Uterus (tissue), 4 donors: ENCODE measurements around the gene RSL1D1. TPM values are rescaled to one million over a fixed set of nuclear protein-coding genes. Genes with fewer than 3 reads are reported as not detected.

Experiments used
- DNase-seq, 2 donors: peaks; one replicate each; pipeline ENCODE4 v3.0.0-alpha.2; 2019 to 2020
- H3K27ac ChIP-seq, 2 donors: fragments of 200-600 bp; sonication (generic); 1 replicate in 1 of 2; 2 replicates in 1 of 2; pipeline ENCODE4 v1.5.1; 2016 to 2018
- H3K27me3 ChIP-seq, 2 donors: fragments of 200-600 bp; sonication (generic); one replicate each; pipeline ENCODE4 v1.5.1; 2018 to 2019; ENCODE audit warnings: control low read depth in 1 of 2
- H3K36me3 ChIP-seq, 2 donors: fragments of 200-600 bp; sonication (generic); one replicate each; pipeline ENCODE4 v1.5.1; 2019; ENCODE audit warnings: control low read depth in 1 of 2
- H3K4me1 ChIP-seq, 2 donors: fragments of 200-600 bp; sonication (generic); one replicate each; pipeline ENCODE4 v1.5.1; 2018 to 2019; ENCODE audit warnings: control low read depth in 1 of 2
- H3K4me3 ChIP-seq, 2 donors: fragments of 200-600 bp; sonication (generic); 1 replicate in 1 of 2; 2 replicates in 1 of 2; pipeline ENCODE4 v1.5.1; 2018 to 2019; ENCODE audit warnings: mild to moderate bottlenecking in 1 of 2
- H3K9me3 ChIP-seq, 2 donors: fragments of 200-600 bp; sonication (generic); one replicate each; pipeline ENCODE4 v1.5.1; 2019; ENCODE audit warnings: control low read depth in 1 of 2
- CTCF ChIP-seq, 4 experiments: fragments of 200-600 bp in 2 of 4; fragments of 450-650 bp in 2 of 4; sonication (generic) in 2 of 4; IDR thresholded peaks; one replicate each; pipeline ENCODE4 v1.5.1; 2016 to 2019; ENCODE audit warnings: antibody characterized with exemption in 4 of 4, mild to moderate bottlenecking in 2 of 4, moderate library complexity in 1 of 4
- POLR2A ChIP-seq, 2 donors: fragments of 450-650 bp; IDR thresholded peaks; one replicate each; pipeline ENCODE4 v1.6.1; 2016; ENCODE audit warnings: antibody characterized with exemption in 2 of 2, mild to moderate bottlenecking in 1 of 2, moderate library complexity in 1 of 2
- intact Hi-C: fragments of 100-400 bp; cut with DNase I; formaldehyde crosslinking; loops from one replicate; pipeline ENCODE4 v1.15.1; 2023; ENCODE audit warnings: low total_unique reads
- total RNA-seq, 4 donors: library from RNA; depleted of rRNA in 3 of 4; stranded (reverse); fragments of >200 nt in 3 of 4; gene quantifications; one replicate each; pipeline versions ENCODE4 v1.1.0 to v1.2.4, GENCODE V29; 2014 to 2023
- donor health status: DM: yes; HTN: yes; CAD: no.

RSL1D1 gene
- 100 to 1,000 TPM in 3 of 4 donors, 10 to 100 TPM in 1; 97.9 to 484 (median 164) TPM for total RNA-seq

GRCh38 chr16:11851294-11852091 lies at the start of gene RSL1D1:
TSS of gene RSL1D1 (minus strand) at chr16:11851542. CDS start at chr16:11851512, 30 bp downstream.
- peaks cover 0 to 4% of the 10 kb centered on the region in 2 donors for H3K36me3 ChIP-seq
- peak within 1 kb of the TSS; percentile 95 to 99 for H3K4me3 ChIP-seq
- peak; percentile 87 to 95 for DNase-seq
- H3K4me1 ChIP-seq: peaks cover 8 to 18% of the 10 kb centered on the region in 2 donors
- peak within 1 kb of the TSS; percentile 85 to 89 for H3K27ac ChIP-seq
- TF ChIP-seq POLR2A (IDR thresholded peaks at IDR 0.05): peak; percentile 68 to 78
- TF ChIP-seq CTCF (IDR thresholded peaks at IDR 0.05): peak in 2 of 4 experiments; percentile 3 to 36
- no peaks in the 10 kb centered on the region for H3K9me3 ChIP-seq
- intact Hi-C loops: no loop called here
- H3K27me3 ChIP-seq: no peaks in the 10 kb centered on the region

GRCh38 chr16:11901091-11901490 lies 49.7 kb upstream of the RSL1D1 start:
- H3K27me3 ChIP-seq: no peaks in the 10 kb centered on the region
- no peaks in the 10 kb centered on the region for H3K9me3 ChIP-seq
- DNase-seq: no peak

GRCh38 chr16:11896486-11897176 lies 45.3 kb upstream of the RSL1D1 start:
- DNase-seq: no peak
- Histone ChIP-seq H3K9me3 (no peaks in the 10 kb centered on the region), H3K27ac (no peak overlapping the region), H3K4me1 (peaks cover 0 to 4% of the 10 kb centered on the region in 2 donors), H3K27me3 (no peaks in the 10 kb centered on the region), H3K36me3 (no peaks in the 10 kb centered on the region), H3K4me3 (no peak overlapping the region)
- no peak for TF ChIP-seq CTCF (IDR thresholded peaks at IDR 0.05)
- no peak for TF ChIP-seq POLR2A (IDR thresholded peaks at IDR 0.05)
- intact Hi-C loops: no loop called here

More at GRCh38 chr16:11901091-11901490, 49.7 kb upstream of the RSL1D1 start:
- no peak for TF ChIP-seq POLR2A (IDR thresholded peaks at IDR 0.05)
- TF ChIP-seq CTCF (IDR thresholded peaks at IDR 0.05): no peak
- intact Hi-C loops: no loop called here
- H3K4me3 ChIP-seq: no peak overlapping the region
- H3K36me3 ChIP-seq: no peaks in the 10 kb centered on the region
- H3K27ac ChIP-seq: no peak overlapping the region
- peaks cover 0 to 4% of the 10 kb centered on the region in 2 donors for H3K4me1 ChIP-seq

GRCh38 chr16:11893571-11893970 lies 42.2 kb upstream of the RSL1D1 start:
- no peak for DNase-seq
- Histone ChIP-seq H3K27ac (no peak overlapping the region), H3K4me3 (no peak overlapping the region), H3K27me3 (no peaks in the 10 kb centered on the region), H3K4me1 (no peaks in the 10 kb centered on the region), H3K36me3 (no peaks in the 10 kb centered on the region), H3K9me3 (no peaks in the 10 kb centered on the region)
- TF ChIP-seq CTCF (IDR thresholded peaks at IDR 0.05): no peak
- no peak for TF ChIP-seq POLR2A (IDR thresholded peaks at IDR 0.05)
- intact Hi-C loops: no loop called here

GRCh38 chr16:11892761-11893160 lies 41.4 kb upstream of the RSL1D1 start:
- no peaks in the 10 kb centered on the region for H3K36me3 ChIP-seq
- no peak overlapping the region for H3K27ac ChIP-seq
- H3K4me1 ChIP-seq: no peaks in the 10 kb centered on the region
- intact Hi-C loops: no loop called here
- DNase-seq: no peak
- H3K9me3 ChIP-seq: no peaks in the 10 kb centered on the region
- H3K4me3 ChIP-seq: no peak overlapping the region
- no peaks in the 10 kb centered on the region for H3K27me3 ChIP-seq
- no peak for TF ChIP-seq POLR2A (IDR thresholded peaks at IDR 0.05)
- TF ChIP-seq CTCF (IDR thresholded peaks at IDR 0.05): no peak
